Fibroblast of the aortic adventitia (primary cell): ENCODE data around the gene RASGRF2. TPM values are rescaled to one million over a fixed set of nuclear protein-coding genes. Genes with fewer than 3 reads are reported as not detected.

Experiments used
- DNase-seq: peaks from one replicate; pipeline ENCODE4 v3.0.0-alpha.2; 2010; ENCODE audit warnings: low read depth
- H3K4me3 ChIP-seq: 2 replicates; pipeline ENCODE4 v1.5.1; 2011; ENCODE audit warnings: low read depth, mild to moderate bottlenecking, control low read depth, low read length, moderate library complexity
- total RNA-seq: library from RNA; depleted of rRNA; stranded (reverse); fragments of >200 nt; gene quantifications from 2 replicates; pipeline ENCODE4 v1.2.3, GENCODE V29; 2012; ENCODE audit warnings: low replicate concordance
- TF ChIP-seq, protein P1 (sequence below): IDR thresholded peaks from 2 replicates; pipeline ENCODE4 v1.5.1; 2011; ENCODE audit warnings: mild to moderate bottlenecking, low read length, control low read depth, inconsistent platforms; ENCODE audit not compliant: insufficient read depth

RASGRF2 gene
- total RNA-seq, 1 donor, result 3.3 TPM

DNA sequence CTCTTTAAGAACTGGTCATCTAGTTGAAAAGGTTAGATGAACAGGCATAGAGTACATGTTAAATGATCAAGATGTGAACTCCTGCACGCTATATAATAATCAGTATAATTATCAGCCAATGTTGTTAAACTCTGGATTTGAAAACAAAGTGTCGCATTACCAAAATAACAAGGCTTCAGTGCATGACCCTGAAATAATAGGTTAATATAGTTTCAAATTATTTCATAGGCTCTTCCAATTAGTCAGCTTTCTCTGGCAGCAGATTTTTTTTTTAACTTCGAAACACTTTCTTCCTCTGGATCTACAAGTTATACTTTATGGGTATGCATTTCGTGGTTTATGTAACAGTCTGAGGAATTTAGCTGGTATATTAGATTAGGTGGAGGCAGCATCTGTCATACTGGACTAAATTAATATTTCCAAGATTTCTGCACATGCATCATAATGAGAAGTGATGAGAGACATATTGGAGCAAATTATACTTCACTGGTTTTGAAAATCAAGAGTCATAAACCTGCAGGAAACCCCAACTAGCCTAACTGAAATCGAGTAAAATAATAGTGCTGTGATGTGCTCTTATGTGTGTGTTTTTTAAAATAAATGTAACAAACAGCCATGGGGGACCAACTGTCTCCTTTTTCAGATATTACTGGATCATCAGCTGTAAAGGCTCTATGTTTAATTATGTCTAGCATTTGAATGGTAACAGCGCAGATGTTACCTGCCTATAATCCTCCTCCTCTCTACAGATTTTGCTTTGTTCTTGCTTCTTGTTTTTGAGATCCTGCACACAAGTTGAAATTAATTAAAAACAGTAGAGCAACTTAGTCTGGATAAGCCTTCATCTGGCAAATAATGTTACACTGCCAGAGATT is 187.1 kb downstream of the RASGRF2 start:
- TF ChIP-seq, protein P1, sequence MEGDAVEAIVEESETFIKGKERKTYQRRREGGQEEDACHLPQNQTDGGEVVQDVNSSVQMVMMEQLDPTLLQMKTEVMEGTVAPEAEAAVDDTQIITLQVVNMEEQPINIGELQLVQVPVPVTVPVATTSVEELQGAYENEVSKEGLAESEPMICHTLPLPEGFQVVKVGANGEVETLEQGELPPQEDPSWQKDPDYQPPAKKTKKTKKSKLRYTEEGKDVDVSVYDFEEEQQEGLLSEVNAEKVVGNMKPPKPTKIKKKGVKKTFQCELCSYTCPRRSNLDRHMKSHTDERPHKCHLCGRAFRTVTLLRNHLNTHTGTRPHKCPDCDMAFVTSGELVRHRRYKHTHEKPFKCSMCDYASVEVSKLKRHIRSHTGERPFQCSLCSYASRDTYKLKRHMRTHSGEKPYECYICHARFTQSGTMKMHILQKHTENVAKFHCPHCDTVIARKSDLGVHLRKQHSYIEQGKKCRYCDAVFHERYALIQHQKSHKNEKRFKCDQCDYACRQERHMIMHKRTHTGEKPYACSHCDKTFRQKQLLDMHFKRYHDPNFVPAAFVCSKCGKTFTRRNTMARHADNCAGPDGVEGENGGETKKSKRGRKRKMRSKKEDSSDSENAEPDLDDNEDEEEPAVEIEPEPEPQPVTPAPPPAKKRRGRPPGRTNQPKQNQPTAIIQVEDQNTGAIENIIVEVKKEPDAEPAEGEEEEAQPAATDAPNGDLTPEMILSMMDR, result no peak
- H3K4me3 ChIP-seq, result no peak overlapping the region
- DNase-seq, result no peak

DNA sequence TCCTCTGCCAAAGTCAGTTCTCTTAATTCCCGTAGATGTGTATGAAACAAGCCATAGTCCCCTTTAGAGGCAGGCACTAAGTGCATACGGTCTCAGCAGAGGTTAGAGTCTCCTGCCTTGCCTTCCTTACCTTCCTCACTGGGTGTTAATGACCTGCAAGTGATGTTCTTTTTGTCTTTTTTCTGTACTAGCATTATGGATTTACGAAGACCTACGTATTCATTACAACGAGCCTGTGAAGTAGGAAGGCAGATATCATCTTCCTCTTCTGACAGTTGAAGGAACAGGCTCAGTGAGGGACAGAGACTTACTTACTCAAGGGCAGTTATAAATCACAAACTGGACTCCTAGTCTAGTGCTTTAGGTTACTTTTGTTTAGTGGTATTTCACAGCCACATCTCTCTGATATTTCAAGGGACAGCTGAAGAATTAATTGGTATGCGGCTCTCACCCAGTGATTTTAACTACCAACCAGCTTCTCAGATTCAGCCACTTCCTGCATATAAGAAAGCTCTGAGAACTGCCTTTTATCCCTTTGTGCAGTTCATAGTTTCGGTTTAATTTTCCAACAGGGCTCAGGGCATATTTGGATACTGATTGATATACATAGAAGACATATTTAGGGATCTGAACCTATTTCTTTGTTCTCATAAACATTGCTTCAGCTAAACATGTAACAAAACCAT is 187.9 kb downstream of the RASGRF2 start:
- H3K4me3 ChIP-seq, result no peak overlapping the region
- DNase-seq, result no peak
- TF ChIP-seq, protein P1, result no peak

DNA sequence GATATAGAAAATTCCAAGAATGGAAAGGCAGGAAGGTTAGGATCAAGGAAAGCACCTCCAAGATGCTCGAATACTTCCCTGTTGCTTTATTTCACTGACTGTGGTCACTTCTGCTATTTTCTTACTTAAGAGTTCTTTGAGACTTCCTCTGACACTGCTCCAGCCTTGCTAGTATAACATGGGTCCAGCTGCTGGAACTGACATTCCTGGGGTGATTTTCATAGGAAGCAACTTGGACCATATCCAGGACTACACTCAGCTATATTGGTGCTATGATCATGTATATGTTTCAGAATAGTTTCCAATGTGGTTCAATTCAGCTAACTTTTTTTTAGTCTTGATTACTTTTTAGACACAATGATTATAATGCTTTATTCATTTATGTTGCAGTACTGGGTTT is 191.4 kb downstream of the RASGRF2 start:
- TF ChIP-seq, protein P1, result no peak
- peak; percentile 31 for DNase-seq
- H3K4me3 ChIP-seq, result no peak overlapping the region

DNA sequence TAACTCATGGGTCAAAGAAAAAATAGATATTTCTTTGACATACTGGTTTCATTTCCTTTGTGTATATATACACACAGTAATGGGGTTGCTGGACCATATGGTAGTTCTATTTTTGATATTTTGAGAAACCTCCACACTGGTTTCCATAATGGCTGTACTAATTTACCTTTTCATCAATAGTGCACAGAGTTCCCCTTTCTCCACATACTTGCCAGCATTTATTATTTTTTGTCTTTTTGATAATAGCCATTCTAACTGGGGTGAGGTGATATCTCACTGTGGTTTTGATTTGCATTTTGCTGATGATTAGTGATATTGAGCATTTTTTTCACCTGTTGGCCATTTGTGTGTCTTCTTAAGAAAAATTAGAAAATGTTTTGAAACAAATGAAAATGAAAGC is 194.6 kb downstream of the RASGRF2 start:
- no peak overlapping the region for H3K4me3 ChIP-seq
- DNase-seq, result no peak
- TF ChIP-seq, protein P1, result no peak

DNA sequence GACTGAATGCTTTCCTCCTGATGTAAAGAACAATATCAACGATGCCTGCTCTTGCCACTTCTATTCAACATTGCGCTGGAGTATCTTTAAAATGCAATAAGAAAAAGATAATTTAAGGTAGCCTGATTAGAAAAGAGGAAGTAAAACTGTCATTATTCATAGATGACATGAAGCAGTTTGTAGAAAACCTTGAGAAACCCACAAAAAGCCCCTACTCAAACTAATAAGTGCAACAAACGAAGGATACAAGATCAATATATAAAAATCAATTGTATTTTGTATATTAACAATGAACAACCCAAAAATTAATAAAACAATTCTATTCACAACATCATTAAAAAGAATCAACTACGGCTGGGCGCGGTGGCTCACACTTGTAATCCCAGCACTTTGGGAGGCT is 196.6 kb downstream of the RASGRF2 start:
- DNase-seq, result no peak
- TF ChIP-seq, protein P1, result no peak
- H3K4me3 ChIP-seq, result no peak overlapping the region

DNA sequence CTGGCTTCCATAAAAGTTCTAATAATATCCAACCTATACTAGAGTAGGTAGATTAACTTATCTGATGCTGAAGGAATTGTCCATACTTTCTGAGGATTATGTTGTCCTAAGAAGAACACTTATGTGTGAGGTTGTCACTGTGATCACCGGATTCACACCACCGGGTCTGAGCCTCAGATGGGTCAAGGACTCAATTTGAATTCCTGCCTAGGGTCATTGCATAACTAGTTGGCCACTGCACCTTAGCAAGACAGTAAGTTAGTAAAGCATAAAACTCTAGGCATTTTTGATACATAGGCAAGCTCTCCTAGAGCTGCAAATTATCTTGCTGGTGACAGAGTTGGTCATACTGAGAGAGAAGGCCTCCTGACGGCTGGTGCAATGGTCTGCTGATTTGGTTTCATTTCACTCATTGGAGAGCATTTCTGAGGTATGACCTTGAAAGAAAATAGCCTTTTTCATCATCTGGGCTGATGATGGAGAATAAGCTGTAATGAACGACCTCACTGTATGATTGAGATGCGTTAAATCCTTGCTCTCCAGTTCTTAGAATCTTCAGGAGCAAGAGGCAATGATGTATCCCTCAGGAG is 200.9 kb downstream of the RASGRF2 start:
- DNase-seq, result no peak
- TF ChIP-seq, protein P1, result no peak
- H3K4me3 ChIP-seq, result no peak overlapping the region
